GF-D8 (cell line): ENCODE measurements around the gene STAT2.
A peak's percentile ranks its signal among the peaks of the same experiment; 100 is the strongest.
"Not testable (repeated sequence)": the region's sequence is repeated elsewhere in the genome, so short reads cannot be mapped to it uniquely, and the experiment has no call there.

Experiments used
- DNase-seq: peaks from one replicate; lab custom pipeline; 2025; lab: John Stamatoyannopoulos, UW

STAT2 gene

GRCh38 chr12:56359851-56360767 is at the start of gene STAT2:
Gene STAT2 (minus strand): TSS chr12:56360107. CDS start chr12:56356571, 3,536 bp downstream.
- peak; percentile 99 for DNase-seq

DNA sequence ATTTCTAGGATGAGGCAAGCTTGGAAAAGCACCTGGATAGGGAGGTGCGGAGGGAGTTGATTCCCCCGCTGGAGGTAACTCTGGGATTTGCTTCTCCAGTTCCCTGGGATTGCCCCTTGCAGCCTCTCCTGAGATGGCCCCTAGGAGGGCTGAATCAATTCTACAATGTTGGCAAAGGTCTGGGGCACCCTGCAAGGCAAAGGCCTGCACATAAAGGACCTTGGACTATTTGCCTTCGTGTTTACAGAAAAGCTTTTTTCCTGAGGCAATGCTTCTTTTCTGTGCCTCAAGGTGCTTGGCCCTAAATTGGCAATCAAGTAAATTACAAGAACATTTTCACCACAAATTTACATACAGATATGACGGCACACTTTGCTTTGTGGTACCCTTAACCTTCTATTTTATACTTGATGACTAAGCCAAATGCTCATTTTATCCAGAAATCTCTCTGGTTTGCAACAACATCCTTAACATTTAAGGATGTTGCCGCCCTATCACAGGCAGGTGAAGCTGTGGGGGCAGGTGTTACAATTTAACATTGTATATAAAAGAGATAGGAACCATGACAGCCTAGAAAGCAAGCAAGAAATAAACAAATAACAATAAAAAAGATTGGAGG is 49.0 kb upstream of the STAT2 start:
- DNase-seq: no peak

DNA sequence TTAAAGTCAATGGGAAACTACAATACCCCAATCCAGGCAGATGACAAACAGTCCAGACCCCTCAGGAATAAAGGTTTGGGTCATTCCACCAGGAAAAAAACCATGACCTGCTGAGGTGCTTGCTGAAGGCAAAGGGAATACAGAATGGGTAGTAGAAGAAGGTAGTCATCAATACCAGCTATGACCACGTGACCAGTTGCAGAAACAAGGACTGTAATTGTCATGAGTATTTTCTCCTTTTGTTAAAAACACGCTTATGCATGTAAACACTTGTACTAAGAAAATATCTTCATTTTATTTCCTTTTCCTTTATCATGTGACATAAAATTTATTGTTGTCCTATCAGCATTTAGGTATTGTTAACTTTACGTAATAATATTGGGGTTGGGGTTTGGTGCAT is 44.3 kb upstream of the STAT2 start:
- not testable (repeated sequence) for DNase-seq

DNA sequence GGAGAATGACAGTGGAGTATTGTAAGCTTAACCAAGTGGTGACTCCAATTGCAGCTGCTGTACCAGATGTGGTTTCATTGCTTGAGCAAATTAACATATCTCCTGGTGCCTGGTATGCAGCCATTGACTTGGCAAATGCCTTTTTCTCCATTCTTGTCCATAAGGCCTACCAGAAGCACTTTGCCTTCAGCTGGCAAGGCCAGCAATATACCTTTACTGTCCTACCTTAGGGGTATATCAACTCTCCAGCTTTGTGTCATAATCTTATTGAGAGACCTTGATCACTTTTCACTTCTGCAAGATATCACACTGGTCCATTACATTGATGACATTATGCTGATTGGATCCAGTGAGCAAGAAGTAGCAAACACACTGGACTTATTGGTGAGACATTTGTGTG is 41.7 kb upstream of the STAT2 start:
- not testable (repeated sequence) for DNase-seq

GRCh38 chr12:56401125-56401524 is 41.2 kb upstream of the STAT2 start:
- not testable (repeated sequence) for DNase-seq

- DNase-seq: not testable (repeated sequence)
These were observed 39.6 kb upstream of the STAT2 start for GRCh38 chr12:56399466-56399865.

GRCh38 chr12:56398324-56398723 is 38.4 kb upstream of the STAT2 start:
- no peak for DNase-seq

DNA sequence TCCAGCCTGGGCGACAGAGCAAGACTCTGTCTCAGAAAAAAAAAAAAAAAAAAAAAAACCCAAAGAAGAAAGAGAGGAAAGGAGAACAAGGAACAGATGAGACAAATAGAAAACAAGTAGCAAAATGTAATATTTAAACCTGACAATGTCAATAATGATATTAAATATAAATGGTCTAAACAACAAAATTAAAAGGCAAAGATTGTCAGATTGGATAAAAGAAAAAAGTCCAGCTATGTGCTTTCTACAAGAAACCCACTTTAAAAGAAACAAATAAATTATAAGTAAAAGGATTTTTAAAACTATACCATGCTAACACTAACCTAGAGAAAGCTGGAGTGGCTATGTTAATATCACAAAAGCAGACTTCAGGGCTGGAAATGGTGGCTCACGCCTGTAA is 32.4 kb upstream of the STAT2 start:
- no peak for DNase-seq

DNA sequence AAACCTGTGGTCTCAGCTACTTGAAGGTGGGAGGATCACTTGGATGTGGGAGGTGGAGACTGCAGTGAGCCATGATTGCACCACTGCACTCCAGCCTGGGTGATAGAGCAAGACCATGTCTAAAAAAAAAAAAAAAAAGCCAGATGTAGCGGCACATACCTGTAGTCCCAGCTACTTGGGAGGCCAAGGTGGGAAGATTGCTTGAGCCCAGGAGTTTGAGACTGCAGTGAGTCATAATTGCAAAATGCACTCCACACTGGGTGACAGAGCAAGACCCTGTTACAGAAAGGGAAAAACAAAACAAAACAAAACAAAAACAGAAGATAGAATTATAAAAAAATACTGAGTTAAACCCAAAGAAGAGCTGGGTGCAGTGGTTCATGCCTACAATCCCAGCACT is 31.8 kb upstream of the STAT2 start:
- no peak for DNase-seq

GRCh38 chr12:56389412-56389811 is 29.5 kb upstream of the STAT2 start:
- no peak for DNase-seq

DNA sequence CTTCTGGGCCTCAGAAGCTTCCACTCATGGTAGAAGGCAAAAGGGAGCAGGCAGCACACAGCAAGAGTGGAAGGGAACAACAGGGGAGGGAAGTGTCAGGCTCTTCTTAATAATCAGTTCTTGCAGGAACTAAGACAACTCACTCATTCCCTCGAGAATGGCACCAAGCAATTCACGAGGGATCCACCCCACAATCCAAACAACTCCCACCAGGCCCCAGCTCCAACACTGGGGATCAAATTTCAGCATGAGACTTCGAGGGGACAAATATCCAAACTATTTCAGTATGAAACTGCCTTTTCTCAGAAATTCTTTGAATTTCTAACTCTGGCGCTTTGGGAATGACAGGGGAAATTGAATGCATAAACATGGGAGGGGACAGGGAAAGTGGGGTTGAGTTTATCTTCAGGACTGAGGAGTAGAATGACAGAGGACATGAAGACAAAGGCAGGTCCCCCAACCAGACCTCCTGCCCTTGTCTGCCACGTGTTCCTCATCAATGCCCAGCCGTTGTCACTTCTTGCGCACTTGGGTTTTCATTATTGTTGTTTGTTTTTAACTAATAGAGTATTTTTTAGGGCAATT is 27.3 kb upstream of the STAT2 start:
- no peak for DNase-seq

DNA sequence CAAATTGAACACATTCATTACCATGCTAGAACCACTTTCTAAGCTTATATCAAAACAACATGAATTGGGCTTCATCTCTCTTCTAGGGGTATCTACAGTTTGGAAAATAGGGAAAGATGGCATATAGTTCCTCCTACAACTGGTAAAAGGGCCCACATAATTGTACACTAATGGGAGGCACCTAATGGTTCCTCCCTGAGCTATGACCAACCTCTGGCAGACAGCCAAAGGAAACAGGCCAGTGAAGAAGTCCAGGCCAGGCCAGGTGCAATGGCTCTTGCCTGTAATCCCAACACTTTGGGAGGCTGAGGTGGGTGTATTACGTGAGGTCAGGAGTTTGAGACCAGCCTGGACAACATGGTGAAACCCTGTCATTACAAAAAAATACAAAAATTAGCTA is 26.0 kb upstream of the STAT2 start:
- no peak for DNase-seq

DNA sequence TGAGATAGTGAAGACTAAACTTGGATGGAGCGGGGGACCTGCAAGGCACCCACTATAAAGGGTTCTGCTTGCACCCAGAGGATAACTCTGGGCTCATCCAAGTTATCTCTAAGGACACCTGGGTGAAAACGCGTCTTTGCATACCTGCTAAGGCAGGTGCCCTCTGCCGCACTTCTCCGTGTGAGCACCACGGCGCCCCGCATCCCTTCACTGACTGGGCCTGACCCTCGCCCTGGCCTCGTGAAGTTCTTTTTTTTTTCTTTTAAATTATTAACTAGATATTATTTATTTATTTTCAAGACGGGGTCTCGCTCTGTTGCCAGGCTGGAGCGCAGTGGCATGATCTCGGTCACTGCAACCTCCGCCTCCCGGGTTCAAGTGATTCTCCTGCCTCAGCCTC is 22.7 kb upstream of the STAT2 start:
- DNase-seq: no peak

GRCh38 chr12:56377989-56378316 is 18.0 kb upstream of the STAT2 start:
- DNase-seq: no peak

- DNase-seq: no peak
These were observed 17.5 kb upstream of the STAT2 start for GRCh38 chr12:56377310-56377988.

DNA sequence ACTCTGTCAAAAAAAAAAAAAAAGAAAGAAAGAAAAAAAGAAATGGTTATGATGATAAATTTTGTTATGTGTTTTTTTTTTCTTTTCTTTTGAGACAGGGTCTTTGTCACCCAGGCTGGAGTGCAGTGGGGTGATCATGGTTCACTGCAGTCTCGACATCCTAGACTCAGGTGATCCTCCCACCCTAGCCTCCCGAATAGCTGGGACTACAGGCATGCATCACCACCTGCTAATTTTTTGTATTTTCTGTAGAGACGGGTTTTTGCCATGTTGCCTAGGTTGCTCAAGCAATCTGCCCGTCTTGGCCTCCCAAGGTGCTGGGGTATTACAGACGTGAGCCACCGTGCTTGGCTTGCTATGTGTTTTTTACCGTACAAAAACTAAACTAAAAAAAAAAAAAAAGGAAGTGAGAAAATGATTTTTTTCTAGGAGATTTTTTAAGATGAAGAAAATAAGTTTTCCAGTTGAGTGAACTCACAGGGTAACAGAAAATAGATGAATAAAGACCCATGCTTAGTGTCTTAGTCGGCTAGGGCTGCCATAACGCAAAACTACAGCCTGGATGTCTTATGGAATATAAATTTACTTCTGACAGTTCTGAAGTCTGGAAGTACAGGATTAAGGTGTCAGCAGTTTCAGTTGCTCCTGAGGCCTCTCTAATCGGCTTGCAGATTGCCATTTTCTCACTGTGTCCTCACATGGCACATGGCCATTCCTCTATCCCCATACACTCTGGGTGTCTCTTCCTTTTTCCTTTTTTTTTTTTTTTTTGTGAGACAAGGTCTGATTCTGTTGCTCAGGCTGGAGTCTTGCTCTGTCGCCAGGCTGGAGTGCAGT is 15.9 kb upstream of the STAT2 start:
- DNase-seq: no peak

- peak; percentile 7 for DNase-seq
These were observed 15.1 kb upstream of the STAT2 start for GRCh38 chr12:56374726-56375597.

DNA sequence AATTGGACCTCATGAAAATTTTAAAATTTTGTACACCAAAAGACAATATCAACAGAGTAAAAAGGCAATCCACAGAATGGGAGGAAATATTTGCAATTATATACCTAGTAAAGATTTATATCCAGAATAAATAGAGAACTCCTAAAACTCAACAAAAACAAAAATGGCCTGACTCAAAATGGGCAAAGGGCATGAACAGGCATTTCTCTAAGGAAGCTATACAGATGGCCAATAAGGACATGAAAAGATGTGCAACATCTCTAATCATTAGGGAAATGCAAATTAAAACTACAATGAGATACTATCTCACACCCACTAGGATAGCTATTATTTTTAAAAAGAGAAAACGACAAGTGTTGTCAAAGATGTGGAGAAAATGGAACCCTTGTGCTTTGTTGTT is 13.6 kb upstream of the STAT2 start:
- DNase-seq: no peak

GRCh38 chr12:56366948-56367347 is 7.0 kb upstream of the STAT2 start:
- no peak for DNase-seq

DNA sequence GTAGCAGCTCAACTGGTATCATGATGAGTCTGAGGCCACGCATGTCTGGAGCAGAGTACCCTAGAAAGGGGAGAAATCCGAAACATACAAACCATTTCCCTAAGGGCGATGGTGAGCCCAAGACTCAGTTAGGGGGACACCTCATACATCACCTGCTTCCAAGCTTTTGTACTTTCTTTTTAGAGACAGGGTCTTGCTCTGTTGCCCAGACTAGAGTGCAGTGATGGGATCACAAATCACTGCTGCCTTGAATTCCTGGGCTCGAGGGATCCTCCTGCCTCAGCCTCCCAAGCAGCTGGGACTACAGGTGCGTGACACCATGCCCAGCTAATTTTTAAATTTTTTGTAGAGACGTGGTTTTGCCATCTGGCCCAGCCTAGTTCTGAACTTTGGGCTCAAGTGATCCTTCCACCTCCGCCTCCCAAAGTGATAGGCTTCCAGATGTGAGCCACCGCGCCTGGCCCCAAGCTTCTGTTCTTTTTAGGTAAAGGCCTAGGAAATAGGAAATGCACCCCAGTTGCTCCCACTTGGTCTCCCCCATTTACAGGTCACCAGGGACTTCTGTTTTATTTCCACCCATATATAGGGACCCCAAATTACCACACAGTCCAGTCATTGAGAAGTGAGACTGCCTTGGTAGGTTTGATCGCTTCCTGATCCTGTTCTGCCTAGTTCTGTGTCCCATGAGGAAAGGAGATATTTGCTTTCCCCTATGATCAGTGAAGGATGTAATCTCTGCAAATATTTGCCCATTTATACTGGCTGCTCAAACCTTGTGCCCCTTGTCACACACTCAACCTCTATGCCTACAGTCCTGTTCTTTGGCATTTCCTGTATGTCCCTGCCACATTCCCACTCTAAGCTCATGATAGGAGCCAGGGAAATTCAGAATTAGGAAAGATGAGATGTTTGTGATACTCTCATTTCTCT is 2.5 kb upstream of the STAT2 start, which contains the start of gene APOF:
Gene APOF, minus strand, starts transcription at position 728 of the 930 bp plus-strand sequence. Its CDS starts 112 bp downstream, at position 616.
- DNase-seq: no peak
